GM12891 (cell line): Measurements from ENCODE around the gene NADSYN1.

Experiments
- POLR2A ChIP-seq: IDR thresholded peaks from 2 replicates; pipeline ENCODE4 v1.6.1; 2011; ENCODE audit warnings: low read depth, low read length, control low read depth
- POLR2AphosphoS5 ChIP-seq: IDR thresholded peaks from 2 replicates; pipeline ENCODE4 v1.6.1; 2011; ENCODE audit warnings: low read depth, low read length, control low read depth
- TAF1 ChIP-seq: IDR thresholded peaks from 2 replicates; pipeline ENCODE4 v1.6.1; 2011; ENCODE audit warnings: low read depth, low read length, control low read depth

DNA sequence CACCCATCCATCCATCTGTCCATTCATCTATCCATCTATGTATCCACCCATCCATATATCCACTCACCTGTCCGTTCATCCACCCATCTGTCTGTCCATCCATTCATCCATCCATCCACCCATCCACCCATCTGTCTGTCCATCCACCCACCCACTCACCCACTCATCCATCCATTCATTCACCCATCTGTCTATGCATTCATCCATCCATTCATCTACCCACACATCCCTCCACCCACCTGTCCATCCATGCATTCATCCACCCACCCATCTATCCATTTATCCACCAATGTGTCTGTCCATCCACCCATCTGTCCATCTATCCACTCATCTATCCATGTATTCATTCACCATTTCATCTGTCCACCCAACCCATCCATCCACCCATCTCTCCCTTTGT lies 33.3 kb downstream of the NADSYN1 start:
- TF ChIP-seq POLR2A (no peak), POLR2AphosphoS5 (no peak), TAF1 (no peak)
